ENCODE data around the gene BORCS6. TPM values are rescaled to one million over a fixed set of nuclear protein-coding genes. Genes with fewer than 3 reads are reported as not detected.

Gene BORCS6
- total and polyA plus RNA-seq, 2 experiments from 2014 or later: 1.8 to 7.1 TPM

DNA sequence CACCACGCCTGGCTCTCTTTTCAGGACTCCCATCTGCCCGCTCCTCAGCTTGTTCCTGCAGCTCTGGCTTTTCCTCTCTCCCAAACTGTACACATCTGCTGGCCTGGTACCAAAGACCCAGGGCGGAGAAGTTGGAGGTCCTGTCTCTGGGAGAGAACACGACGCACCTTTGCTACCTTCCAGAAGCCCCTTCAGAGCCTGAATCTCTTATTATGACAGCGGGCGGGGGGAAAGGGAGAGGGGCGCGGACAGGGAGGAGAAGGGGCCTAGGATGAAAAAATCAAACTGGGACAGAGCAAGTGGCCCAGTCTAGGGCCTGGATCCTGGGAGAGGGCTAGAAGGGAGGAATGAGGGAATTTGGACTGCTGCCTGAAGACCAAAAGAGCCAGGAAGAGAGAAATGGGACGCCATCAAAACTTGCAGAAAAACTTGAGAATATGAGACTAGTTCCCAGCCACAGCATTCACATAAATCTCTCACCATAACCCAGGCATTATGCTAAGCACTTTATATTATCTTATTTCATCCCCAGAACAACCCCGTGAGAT is 35.3 kb downstream of the BORCS6 start (continued):
- TF ChIP-seq, protein P1, sequence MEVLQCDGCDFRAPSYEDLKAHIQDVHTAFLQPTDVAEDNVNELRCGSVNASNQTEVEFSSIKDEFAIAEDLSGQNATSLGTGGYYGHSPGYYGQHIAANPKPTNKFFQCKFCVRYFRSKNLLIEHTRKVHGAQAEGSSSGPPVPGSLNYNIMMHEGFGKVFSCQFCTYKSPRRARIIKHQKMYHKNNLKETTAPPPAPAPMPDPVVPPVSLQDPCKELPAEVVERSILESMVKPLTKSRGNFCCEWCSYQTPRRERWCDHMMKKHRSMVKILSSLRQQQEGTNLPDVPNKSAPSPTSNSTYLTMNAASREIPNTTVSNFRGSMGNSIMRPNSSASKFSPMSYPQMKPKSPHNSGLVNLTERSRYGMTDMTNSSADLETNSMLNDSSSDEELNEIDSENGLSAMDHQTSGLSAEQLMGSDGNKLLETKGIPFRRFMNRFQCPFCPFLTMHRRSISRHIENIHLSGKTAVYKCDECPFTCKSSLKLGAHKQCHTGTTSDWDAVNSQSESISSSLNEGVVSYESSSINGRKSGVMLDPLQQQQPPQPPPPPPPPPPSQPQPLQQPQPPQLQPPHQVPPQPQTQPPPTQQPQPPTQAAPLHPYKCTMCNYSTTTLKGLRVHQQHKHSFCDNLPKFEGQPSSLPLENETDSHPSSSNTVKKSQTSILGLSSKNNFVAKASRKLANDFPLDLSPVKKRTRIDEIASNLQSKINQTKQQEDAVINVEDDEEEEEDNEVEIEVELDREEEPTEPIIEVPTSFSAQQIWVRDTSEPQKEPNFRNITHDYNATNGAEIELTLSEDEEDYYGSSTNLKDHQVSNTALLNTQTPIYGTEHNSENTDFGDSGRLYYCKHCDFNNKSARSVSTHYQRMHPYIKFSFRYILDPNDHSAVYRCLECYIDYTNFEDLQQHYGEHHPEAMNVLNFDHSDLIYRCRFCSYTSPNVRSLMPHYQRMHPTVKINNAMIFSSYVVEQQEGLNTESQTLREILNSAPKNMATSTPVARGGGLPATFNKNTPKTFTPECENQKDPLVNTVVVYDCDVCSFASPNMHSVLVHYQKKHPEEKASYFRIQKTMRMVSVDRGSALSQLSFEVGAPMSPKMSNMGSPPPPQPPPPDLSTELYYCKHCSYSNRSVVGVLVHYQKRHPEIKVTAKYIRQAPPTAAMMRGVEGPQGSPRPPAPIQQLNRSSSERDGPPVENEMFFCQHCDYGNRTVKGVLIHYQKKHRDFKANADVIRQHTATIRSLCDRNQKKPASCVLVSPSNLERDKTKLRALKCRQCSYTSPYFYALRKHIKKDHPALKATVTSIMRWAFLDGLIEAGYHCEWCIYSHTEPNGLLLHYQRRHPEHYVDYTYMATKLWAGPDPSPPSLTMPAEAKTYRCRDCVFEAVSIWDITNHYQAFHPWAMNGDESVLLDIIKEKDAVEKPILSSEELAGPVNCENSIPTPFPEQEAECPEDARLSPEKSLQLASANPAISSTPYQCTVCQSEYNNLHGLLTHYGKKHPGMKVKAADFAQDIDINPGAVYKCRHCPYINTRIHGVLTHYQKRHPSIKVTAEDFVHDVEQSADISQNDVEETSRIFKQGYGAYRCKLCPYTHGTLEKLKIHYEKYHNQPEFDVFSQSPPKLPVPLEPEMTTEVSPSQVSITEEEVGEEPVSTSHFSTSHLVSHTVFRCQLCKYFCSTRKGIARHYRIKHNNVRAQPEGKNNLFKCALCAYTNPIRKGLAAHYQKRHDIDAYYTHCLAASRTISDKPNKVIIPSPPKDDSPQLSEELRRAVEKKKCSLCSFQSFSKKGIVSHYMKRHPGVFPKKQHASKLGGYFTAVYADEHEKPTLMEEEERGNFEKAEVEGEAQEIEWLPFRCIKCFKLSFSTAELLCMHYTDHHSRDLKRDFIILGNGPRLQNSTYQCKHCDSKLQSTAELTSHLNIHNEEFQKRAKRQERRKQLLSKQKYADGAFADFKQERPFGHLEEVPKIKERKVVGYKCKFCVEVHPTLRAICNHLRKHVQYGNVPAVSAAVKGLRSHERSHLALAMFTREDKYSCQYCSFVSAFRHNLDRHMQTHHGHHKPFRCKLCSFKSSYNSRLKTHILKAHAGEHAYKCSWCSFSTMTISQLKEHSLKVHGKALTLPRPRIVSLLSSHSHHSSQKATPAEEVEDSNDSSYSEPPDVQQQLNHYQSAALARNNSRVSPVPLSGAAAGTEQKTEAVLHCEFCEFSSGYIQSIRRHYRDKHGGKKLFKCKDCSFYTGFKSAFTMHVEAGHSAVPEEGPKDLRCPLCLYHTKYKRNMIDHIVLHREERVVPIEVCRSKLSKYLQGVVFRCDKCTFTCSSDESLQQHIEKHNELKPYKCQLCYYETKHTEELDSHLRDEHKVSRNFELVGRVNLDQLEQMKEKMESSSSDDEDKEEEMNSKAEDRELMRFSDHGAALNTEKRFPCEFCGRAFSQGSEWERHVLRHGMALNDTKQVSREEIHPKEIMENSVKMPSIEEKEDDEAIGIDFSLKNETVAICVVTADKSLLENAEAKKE (CRISPR knock-in tag; IDR thresholded peaks at IDR 0.05): no peak

DNA sequence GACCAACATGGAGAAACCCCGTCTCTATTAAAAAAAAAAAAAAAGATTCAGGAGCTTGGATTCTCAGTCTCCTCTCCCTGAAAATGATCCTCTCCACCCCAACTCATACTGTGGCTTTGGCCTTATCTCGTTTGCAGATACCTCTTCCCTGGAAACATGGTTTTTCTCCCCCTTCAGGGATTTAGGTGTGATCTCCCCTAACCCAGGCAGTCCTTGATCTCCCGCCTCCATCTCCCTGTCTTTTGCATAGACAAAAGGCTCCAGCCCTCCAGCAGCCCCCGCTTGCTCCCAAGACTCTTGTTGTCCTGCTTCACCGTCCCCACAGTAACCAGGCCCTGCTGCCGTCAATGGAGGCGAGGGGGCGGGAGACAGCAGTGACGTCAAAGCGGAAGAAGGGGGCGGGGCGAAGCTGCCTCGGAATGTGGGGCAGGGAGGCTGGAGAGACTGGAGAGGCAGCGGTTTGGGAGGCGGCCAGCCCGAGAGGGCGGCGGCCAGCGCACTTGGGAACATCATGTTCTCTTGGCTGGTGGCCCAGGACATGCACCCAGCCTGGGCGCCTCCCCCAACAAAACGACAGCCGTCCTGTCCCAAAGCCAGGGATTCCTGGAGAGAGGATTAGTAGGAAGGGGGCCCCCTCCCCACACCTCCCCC is 35.9 kb downstream of the BORCS6 start:
- H2AFZ ChIP-seq: no peak overlapping the region
- no peaks in the 10 kb centered on the region; the same call in 1 of the 2 replicates for H4K20me1 ChIP-seq (replicated peaks; ENCODE audit: insufficient read depth)
- H3K4me1 ChIP-seq (ENCODE audit: insufficient read depth): peaks cover 30% of the 10 kb centered on the region
- H3K9me2 ChIP-seq (ENCODE audit: insufficient read depth): no peaks in the 10 kb centered on the region
- H3K36me3 Mint-ChIP-seq (ENCODE audit: low read depth): peaks cover 11% of the 10 kb centered on the region
- peak; percentile 9 for ATAC-seq
- H3K4me2 ChIP-seq: peak overlapping the region; percentile 100
- H3K27ac Mint-ChIP-seq: peak overlapping the region; percentile 98
- peaks cover 32% of the 10 kb centered on the region for H3K27me3 Mint-ChIP-seq (ENCODE audit: insufficient read depth, low read depth, poor library complexity)
- no peaks in the 10 kb centered on the region; the same call in 2 of the 3 replicates for H3K9me3 Mint-ChIP-seq
- H3K27ac ChIP-seq (ENCODE audit: low read depth): peak overlapping the region; percentile 83
- H3K36me3 ChIP-seq (ENCODE audit: insufficient read depth): no peaks in the 10 kb centered on the region
- peak overlapping the region; percentile 67 for H3K4me3 ChIP-seq
- peaks cover 6% of the 10 kb centered on the region; the same call in 1 of the 2 replicates for H3K79me2 ChIP-seq (replicated peaks; ENCODE audit: insufficient read depth)
- peaks cover 17% of the 10 kb centered on the region for H3K4me1 Mint-ChIP-seq
- DNase-seq (ENCODE audit: low spot score): peak; percentile 96
- H3F3A ChIP-seq (replicated peaks; ENCODE audit: low read depth): peaks cover 38% of the 10 kb centered on the region; the same call in 1 of the 2 replicates
- TF ChIP-seq POLR2AphosphoS5 (IDR thresholded peaks at IDR 0.05; ENCODE audit: low read depth): peak; percentile 69
- peak; percentile 93 for TF ChIP-seq CREB1 (CRISPR knock-in tag; IDR thresholded peaks at IDR 0.05; ENCODE audit: low read depth)
- TF ChIP-seq, protein P2, sequence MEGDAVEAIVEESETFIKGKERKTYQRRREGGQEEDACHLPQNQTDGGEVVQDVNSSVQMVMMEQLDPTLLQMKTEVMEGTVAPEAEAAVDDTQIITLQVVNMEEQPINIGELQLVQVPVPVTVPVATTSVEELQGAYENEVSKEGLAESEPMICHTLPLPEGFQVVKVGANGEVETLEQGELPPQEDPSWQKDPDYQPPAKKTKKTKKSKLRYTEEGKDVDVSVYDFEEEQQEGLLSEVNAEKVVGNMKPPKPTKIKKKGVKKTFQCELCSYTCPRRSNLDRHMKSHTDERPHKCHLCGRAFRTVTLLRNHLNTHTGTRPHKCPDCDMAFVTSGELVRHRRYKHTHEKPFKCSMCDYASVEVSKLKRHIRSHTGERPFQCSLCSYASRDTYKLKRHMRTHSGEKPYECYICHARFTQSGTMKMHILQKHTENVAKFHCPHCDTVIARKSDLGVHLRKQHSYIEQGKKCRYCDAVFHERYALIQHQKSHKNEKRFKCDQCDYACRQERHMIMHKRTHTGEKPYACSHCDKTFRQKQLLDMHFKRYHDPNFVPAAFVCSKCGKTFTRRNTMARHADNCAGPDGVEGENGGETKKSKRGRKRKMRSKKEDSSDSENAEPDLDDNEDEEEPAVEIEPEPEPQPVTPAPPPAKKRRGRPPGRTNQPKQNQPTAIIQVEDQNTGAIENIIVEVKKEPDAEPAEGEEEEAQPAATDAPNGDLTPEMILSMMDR (conservative IDR thresholded peaks at IDR 0.05; ENCODE audit: low read depth in 2 of 2): no peak
- TF ChIP-seq, protein P3, sequence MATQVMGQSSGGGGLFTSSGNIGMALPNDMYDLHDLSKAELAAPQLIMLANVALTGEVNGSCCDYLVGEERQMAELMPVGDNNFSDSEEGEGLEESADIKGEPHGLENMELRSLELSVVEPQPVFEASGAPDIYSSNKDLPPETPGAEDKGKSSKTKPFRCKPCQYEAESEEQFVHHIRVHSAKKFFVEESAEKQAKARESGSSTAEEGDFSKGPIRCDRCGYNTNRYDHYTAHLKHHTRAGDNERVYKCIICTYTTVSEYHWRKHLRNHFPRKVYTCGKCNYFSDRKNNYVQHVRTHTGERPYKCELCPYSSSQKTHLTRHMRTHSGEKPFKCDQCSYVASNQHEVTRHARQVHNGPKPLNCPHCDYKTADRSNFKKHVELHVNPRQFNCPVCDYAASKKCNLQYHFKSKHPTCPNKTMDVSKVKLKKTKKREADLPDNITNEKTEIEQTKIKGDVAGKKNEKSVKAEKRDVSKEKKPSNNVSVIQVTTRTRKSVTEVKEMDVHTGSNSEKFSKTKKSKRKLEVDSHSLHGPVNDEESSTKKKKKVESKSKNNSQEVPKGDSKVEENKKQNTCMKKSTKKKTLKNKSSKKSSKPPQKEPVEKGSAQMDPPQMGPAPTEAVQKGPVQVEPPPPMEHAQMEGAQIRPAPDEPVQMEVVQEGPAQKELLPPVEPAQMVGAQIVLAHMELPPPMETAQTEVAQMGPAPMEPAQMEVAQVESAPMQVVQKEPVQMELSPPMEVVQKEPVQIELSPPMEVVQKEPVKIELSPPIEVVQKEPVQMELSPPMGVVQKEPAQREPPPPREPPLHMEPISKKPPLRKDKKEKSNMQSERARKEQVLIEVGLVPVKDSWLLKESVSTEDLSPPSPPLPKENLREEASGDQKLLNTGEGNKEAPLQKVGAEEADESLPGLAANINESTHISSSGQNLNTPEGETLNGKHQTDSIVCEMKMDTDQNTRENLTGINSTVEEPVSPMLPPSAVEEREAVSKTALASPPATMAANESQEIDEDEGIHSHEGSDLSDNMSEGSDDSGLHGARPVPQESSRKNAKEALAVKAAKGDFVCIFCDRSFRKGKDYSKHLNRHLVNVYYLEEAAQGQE (IDR thresholded peaks at IDR 0.05; ENCODE audit: unreplicated experiment): no peak
- no peak overlapping the region; the same call in 2 of the 3 replicates for H3K4me3 Mint-ChIP-seq
- no peaks in the 10 kb centered on the region for H3K27me3 ChIP-seq (ENCODE audit: insufficient read depth)

All from GM23338 (cell line).